ENCODE results near the gene NSF.
A peak's percentile ranks its signal among the peaks of the same experiment; 100 is the strongest.
"Not testable (repeated sequence)": the region's sequence is repeated elsewhere in the genome, so short reads cannot be mapped to it uniquely, and the experiment has no call there.

Gene NSF

DNA sequence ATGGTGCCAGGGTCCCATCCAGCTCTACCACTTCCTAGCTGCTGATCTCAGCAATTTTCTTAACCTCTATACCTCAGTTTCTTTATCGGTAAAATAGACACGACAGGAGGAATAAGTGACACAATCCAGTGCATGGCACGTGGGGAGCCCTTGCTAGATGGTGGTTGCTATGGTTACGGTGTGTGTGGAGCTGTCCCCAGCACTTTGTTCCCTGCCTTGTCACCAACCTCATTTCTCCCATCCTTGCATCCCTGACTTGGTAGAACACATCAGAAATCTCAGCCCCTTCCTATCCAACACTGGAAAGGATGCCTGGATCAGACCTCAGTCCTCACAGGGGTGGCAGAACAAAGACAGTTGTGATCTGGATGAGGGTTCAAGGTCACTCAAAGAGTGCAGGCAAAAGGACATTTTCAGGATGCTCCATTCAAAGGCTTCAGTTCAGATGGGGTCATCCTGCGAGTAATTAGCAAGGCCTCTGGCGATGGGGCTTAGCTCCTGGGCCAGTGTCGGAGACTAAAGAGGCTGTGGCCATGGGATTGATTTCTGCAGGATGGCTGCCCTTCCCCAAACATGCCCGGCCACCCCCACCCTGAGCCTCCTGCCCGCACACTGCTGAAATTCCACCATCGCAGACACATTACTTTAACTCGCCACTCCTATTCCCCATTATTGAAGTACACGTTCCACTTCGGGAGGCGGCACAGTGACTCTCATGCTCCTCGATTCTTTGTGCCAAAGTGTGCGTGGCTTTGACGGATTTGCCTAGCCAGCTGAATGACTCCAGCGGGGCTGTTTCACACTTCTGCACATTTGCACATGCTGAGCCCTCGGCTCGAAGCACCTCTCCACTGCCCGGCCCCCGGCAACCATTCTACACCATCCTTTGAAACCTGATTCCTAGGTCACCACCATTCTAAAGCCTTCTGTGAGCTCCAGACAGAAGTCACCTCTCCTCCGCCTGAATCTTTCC, 187.8 kb downstream of the NSF start:
- DNase-seq, result no peak

DNA sequence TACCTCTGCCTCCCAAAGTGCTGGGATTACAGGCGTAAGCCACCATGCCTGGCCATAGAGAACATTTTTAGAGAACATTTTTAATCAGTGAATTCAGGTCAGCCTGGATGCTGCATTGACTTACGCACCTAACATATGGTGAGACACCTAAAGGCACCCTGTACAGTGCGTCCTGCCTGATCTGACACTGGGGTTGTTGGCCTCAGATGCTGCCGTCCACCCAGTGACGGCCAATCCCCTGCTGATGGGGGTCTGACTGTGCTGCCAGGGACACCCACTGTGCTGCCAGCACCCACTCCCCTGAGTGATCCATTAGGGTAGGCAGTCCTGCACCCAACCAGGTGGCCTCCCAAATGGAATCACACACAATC, 189.5 kb downstream of the NSF start:
- DNase-seq, result no peak

DNA sequence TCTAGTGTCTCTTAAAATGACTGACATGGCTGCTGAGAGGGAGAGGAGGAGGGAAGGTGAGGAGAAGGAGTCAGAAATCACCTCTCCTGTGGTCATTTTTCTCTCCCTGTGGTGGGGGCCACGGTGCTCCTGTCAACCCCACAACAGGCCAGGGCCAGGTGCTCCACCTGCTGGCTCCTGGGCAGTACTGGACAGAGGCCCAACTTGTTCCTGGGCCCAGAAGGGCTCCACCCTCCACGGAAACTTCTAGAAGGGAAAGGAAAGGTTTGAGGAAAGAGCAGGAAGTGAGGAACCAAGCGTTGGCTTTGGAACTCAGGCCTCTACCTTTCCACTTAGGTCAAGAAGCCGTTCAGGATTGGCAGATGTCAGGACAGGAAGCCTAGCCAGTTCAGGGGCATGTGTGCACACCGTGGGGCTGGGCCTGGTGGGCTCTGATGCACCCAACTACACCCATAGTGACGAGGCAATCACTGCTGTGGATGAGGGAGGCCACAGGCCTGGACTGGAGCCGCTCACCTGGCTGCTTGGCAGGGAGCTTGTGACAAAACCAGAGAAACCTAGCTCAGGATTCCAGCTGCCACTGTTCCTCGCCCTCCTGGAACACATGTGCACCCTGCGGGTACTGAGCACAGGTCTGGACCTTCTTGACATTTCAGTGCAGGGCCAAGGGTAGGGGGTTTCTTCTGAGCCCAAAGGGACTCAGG, 191.9 kb downstream of the NSF start:
- DNase-seq, result peak; percentile 34

DNA sequence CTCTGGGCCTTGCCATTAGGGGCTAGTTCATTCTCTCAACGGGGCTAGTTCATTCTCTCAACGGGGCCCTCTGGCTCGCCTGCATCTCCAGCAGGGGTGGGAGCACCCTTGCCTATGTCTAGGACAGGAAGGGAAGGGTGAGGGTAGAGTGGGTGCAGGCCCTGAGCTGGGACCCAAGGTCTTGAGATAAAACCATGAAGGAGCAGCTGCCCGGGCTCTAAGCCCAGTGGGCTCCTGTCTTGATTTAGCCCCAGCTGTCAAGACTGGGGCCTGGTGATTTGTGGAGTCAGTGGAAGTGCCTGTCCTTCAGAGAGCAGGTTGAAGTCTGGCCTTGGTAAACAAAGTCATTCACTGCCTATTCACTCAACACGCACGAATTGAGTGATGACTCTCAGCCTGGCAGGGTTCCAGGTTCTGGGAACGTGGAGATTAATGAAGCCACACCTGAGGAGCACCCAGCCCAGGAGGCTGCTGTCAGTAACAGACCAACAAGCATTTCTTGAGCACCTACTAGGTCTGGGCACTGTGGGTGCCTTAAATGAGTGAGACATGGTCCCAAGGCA, 192.6 kb downstream of the NSF start:
- no peak for DNase-seq

DNA sequence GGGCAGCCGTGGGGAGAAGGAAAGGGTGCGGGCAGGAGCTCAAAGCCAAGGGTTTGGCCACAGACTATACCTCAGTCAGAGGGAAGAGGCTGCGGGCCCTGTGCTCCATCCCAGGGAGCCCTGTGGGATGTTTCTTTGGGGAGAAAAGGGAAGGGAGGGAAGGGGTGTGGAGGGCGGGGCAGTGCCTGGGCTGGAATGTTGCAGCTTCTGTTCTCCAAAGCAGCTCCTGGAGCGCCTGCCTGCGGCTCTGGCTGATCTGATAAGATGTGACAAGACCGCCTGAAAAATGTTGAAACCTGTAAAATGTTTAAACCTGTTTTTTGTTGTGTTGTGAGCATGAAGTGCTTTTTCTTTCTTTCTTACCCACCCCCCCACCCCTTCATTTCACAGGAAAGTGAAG, 195.2 kb downstream of the NSF start:
- DNase-seq, result no peak

DNA sequence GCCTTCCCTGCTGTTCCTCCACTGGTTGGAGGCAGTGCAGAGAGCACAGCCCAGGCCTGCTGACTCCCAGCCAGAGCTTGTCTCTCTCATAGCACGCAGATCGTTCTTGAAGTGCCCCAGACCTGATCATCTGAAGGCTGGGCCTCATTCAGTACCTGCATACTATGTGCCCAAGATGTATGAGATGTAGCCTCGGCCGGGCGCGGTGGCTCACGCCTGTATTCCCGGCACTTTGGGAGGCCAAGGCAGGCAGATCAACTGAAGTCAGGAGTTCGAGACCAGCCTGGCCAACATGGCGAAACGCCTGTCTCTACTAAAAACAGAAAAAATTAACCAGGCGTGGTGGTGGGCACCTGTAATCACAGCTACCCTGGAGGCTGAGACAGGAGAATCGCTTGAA, 197.0 kb downstream of the NSF start:
- DNase-seq, result no peak

DNA sequence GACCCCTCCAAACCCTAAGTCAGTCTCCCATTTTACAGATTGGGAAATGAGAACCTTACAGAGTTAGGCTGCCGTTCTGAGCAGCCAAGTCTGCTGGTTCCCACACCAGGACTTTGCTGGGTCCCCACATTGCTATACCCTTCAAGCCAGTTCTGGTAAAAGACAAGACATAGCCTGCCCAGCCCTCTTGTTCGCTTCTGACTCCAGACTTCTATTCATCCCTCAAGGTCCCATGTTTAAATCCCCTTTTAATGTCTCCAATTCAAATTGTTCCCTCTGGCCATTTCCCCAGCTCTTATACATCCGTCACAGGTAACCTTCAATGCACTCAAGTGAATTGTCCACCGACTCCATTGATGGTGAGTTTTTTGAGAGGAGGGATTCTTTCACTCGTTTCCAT, 197.8 kb downstream of the NSF start:
- DNase-seq, result no peak

DNA sequence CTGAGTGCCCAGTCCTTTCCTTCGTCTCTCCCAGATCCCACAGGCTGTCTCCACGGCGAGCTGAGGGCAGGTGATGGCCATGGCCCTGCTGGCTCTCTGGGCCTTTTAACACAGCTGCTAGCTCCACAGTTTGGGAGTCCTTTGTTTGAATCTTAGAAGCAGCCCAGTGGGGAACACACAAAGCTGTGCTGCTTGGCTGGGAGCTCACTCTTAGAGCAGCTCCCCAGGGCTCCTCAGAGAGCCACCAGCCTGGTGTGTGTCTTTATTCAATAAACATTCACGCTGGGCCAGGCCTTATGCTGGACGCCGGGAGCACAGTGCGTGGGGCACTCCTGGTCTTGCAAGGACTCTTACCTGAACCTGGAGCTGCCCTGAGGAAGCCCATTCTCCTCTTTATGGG, 198.3 kb downstream of the NSF start:
- no peak for DNase-seq

DNA sequence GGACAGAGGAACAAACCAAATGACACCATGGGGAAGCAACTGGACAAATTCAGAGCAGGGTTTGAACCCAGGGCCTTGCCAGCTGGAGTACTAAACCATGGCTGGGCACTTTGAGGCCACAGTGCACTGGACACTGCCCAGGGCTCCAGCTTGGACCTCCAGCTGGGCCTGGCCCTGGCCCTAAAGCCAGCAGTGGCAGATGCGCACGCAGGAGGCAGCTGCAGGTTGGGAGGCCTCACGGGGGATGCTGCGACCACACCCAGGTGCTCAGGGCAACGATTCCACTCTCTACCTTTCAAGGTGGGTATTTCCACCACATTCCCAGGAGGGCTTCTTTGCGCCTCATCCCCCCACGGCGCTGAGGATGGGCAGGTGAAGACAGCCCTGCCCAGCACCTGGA, 199.1 kb downstream of the NSF start:
- no peak for DNase-seq

DNA sequence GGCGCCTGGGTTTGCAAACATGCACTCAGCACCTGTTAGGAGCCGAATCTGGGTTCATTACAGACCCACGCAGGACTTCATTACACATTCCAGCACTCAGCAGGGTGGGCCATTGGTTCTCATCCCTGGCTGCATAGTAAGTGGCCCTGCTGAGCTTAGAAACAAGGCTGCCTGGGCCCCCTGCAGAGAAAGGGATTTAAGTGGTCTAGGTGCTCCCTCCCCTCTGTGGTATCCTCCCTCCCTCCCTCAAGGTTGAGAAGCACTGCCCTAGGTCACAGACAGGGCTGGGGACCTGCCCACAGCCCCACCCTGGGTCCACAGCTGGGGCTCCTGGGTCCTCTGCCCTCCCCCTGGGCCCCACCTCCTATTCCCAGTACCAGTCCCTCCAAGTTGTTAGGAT, 199.7 kb downstream of the NSF start:
- no peak for DNase-seq

DNA sequence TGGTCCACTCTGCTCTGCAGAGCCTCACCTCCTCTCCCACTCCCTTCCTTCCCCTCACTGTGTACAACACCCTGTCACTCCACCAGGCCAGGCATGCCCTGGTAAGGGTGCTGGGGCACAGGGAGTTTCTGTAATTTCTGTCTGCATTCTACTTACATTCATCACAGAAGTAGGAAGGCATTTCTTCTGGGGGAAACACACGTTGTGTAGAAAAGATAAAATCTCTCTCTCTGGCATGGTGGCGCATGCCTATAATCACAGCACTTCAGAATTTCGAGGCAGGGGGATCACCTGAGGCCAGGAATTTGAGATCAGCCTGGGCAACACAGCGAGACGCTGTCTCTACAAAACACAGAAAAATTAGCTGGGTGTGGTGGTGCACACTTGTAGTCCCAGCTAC, 201.1 kb downstream of the NSF start:
- no peak for DNase-seq

DNA sequence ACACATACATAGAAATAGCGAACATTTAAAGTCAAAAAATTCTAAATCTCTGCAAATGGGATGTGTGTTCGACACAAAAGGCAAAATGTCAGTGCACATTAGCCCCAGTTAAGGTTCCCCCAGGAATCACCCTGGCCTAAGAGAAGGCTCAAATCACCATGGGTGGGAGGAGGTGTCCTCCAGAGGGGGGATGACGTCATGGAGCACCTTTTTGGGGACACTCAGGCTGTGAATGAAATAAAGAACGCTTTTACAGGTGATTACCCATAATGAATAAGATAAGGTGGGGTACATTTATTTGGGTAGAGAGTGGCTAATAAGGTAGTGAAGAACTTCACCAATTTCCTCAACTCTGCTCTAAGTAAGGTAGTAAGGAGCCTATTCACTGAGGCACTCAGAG, 201.6 kb downstream of the NSF start:
- no peak for DNase-seq

DNA sequence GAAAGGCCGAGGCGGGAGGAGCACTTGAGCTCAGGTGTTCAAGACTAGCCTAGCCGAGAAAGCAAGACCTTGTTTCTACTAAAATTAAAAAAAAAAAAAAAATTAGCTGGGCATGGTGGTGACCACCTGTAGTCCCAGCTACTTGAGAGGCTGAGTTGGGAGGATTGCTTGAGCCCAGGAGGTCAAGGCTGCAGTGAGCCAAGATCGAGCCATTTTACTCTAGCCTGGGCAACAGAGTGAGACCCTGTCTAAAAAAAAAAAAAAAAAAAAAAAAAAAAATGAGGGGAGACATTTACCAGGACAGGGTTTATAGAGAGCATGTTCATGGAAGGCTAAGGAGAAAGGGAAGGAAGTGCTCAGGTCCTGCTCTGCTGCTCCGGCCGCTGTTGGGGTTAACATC, 202.6 kb downstream of the NSF start:
- not testable (repeated sequence) for DNase-seq

DNA sequence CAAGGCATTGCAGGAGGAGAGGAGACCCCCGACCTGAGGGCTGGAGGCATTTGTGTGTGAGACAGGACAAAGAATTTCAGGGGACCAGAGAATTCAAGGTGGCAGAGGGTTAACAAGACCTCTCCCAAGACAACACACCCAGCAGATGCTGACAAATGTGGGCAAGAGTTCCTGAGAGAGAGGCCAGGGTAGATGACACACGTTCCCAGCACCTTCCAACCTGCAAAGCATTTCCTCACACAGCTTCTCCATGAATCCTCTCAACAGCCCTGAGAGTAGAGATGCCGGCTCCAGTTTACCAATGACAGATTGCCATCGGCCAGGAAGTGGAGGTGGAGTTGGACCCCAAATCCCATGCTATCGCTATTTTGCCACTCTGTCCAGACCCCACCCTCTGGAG, 203.1 kb downstream of the NSF start:
- no peak for DNase-seq

DNA sequence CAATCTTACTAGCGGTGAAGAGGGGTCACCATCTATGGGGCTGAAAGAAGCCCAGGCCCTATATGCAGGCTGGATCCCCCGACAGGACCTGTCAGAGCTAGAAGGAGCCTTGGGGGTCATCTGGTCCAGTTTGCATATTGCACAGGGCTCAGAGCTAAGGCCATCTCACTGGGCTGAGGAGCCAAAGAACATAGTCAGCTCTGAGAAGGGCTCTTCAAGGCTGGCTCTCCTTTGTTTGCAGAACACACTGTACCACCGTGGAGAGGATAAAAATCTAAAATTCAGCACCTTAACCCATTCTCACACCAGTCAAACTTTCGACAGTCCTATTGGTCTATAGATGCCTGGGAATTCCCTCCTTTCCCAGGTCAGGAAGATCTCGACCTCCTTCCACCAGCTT, 203.8 kb downstream of the NSF start:
- no peak for DNase-seq

DNA sequence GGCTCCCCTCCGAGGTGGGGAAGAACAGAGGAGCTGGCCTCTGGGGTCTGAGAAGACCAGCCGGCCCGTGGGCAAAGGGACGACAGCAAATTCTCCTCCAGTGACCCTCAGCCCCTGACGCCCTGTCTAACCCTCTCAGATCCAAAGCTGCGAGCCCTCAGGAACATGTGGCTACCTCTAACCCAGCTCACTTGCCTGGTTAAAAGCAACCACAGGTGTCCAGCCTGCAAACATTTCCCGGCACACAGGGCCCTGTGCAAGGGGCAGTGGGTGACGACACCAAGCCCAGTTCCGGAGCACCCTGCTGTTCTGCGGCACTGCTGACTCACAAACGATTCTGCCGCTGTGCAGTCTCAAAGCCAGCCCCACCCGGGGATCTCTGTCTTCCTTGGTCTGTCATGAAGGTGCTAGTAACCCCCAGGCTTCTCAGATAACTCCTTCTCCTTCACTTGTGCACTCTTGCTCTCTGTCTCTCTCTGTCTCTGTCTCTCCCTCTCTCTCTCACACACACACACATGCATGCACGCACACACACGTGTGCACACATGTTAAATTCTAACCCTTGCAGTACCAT, 205.0 kb downstream of the NSF start:
- DNase-seq, result no peak

DNA sequence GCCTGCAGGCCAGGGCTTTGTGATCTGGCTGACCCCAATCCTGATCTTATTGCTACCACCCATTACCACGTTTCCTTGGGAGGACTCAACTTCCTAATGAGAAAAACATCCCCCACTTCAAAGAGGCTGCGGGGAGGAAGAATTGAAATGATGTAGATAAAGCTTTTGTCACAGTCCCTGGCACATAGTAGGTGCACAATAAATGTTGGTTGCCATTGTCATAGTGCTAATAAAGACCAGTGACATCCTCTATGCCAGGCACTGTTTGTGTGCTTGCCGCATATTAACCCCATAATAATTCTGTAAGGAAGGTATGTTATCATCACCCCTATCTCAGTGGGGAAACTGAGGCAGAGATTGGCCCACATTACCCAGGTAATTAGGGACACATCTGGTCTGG, 205.6 kb downstream of the NSF start:
- DNase-seq, result no peak

DNA sequence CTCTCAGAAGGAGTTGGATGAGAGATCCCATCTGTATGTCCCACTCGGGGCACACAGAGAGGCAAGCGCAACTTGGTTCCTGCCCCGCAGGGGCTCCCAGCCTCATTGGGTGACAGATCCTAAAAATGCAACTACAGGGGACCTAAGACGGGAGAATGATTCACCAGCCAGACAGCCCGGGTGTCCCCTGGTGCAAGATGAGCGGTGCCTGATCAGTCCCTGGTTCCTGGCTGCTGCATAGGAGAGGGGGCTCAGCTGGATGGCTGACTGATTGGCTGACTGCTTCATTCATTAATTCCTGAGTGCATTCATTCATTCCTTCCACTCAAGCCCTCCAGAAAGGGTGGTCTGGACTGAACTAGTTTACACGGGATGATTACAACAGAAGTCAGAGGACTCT, 206.1 kb downstream of the NSF start:
- no peak for DNase-seq

DNA sequence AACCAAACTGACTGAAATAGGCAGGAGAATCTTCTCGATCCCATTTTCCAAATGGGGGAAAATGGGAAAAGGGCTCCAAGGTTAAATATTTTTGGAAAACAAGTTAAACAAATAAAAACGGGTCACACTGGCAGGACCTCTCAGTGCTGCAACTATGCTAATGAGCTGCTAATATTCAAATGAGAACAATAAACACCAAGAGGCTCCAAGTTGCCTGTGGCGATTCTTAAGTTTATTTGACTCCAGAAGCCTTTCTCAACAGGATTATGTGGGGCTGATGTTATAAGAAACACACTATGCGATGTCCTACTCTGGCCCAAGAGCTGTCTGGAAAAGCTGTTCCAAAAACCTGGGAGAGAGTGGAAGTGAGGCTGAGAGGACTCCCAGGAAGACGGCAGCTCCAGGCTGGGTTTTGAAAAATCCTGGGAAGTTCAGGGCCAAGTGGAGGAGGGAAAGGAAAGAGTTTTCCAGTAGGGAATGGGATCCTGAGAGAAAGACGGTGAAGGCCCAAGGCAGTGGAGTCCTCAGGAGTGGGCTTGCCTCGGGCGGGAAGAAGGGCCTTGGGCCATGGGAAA, 206.6 kb downstream of the NSF start:
- DNase-seq, result no peak

DNA sequence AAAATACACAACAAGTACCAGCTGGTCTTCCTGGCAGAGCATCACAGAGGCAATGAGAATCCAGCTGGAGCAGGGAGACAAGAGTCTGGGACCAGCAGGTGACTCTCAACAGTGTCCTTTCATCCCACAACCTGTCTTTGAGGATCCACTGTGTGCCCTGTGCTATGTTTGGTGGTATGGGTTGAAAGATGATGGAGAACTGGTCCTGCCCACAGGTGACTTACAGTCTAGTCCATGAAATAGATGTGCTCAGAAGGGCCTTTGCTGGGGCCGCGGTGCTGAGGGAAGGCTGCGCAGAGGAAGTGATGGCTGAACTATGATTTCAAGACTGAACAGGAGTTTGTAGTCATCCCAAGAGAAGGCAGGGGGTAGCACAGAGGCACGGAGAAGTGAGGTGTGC, 210.1 kb downstream of the NSF start:
- no peak for DNase-seq

DNA sequence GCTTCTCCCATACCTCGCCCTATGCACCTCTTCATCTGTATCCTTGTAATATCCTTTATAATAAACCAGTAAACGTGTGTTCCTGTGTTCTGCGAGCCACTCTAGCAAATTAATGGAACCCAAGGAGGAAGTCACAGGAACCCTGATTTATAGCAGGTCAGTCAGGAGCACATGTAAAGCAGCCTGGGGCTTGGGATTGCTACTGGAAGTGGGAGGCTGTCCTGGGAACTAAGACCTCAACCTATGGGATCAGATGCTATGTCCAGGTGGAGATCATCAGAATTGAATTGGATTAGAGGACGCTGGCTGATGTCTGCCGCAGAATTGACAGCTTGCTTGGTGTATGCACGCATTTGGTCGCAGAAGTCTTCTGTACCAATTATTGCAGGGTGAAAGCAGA, 212.3 kb downstream of the NSF start:
- DNase-seq, result no peak

DNA sequence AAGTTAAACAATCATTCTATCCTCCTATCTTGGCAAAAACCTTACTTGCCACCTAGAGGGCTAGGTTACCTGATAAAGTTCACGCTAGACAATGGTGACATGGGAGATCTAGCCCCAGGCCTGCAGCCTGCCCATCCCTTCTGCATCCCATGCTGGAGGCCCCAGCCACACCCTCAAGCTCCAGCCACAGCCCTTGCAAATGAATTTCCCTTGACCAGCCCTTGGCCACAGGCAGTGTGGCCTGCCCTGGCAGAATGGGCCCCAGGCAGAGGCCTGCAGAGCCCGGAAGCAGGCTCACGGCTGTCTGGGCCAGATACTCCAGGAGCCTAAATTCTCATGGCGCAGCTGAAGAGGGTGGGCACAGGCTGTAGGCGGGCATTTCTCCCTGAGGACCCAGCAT, 213.1 kb downstream of the NSF start:
- no peak for DNase-seq

DNA sequence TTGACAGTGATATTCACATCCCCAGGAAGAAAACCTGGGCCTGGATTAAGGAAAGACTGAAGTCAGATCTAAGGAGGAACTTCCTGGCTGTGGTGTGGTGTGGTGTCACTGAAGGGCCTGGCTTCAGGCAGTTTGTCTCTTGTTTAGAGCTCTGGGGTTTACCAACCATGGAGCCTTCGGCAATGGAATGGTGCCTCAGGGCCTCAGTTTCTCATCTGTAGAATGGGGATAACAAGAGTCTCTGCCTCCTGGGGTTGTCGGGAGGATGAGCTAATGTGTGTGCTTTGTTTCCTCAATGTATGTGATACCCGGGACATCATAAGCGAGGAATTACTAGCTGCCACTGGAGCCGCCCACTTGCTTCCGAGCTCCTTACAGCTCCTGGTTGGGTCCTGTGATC, 215.3 kb downstream of the NSF start:
- DNase-seq, result no peak

Data from NCI-H1436 (cell line).